Measurements from ENCODE around the gene LRRC8E.
"Not testable (repeated sequence)": the region's sequence is repeated elsewhere in the genome, so short reads cannot be mapped to it uniquely, and the experiment has no call there.

LRRC8E gene

DNA sequence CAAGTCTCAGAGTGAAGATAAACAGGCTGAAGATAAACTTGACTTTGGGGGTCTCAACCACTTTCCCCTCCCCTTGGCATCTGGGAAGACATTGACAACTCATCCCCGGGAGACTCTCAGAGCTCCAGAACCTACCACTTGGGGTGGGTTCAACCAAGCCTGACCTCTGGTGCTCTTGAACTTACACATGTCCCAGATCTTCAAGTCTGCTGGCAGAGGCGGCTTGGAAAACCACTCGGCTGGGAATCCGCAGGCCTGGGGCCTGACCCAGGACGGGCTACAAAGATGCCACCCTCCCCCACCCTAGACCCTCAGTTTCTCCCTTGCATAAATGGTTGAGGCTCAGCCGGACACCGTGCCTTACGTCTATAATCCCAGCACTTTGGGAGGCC lies 512 bp downstream of the LRRC8E start:
- ATAC-seq: no peak

DNA sequence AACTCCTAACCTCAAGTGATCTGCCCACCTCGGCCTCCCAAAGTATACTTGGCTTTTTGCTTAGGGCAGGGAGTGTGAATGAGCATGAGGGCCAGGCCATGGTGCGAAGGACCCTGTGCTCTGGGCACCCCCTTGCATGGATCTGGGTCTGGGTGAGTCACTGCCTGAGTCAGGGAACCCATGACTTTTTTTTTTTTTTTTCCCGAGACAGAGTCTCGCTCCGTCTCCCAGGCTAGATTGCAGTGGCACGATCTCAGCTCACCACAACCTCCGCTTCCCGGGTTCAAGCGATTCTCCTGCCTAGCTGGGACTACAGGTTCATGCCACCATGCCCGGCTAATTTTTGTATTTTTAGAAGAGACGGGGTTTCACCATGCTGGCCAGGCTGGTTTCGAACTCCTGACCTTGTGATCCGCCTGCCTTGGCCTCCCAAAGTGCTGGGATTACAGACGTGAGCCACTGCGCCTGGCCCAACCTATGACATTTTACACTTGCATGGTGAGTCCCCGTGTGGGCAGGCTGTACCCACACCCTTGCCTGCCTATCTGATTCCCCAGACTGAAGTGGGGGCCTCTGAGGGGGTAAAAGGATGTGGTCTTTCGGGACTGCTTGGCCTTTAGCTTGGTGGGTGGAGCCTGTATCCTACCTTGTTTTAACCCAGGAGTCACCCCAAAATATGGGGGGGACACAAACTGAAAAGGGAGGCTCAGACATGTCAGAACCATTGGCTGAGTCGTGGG lies 5.2 kb downstream of the LRRC8E start:
- ATAC-seq: not testable (repeated sequence)

DNA sequence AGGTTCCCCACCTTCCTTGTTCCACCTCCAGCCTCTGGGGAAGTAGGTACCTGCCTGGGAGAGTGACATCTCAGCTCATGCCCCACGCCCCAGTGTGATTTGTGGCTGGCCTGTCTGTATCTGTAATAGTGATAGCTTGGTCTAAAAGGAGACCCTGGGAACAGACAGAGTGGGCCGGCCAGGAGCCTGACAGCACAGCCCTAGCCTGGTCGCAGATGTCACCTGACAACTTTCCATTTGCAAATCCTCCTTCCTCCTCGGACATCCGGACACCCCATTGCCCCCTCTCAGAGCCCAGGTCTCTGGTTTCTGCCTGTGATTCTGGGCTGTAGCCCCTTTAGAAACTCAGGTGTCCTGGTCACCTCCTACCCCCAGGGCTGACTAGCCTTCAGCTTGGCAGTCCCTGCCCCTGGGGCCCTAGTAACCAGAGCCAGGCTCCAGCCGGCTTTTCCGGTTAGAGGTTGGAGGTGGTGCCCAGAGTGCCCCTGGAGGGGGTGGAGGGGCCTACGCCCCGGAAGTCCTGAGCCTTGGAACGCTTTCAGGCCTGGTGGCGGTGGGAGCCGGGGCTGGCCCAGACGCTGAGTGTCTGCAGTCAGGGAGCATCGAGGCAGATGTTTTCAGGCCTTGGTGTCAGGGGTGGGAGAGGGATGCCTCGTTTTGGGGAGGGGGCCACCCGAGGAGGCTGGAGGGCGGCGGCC lies 6.5 kb downstream of the LRRC8E start:
- ATAC-seq: no peak

DNA sequence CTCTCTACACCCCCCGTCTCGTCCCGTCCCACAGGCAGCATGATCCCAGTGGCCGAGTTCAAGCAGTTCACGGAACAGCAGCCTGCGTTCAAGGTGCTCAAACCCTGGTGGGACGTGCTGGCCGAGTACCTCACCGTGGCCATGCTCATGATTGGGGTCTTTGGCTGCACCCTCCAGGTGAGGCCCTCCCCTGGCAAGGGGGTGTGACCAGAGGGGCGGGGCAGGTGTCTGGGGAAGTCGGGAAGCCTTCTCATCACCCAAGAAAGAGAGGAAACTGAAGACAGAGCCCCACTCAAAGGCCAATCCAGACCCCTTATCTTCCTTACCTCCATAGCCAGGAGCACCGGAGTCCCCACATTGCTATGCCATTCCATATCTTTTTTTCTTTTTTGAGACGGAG lies 7.3 kb downstream of the LRRC8E start:
- no peak for ATAC-seq

DNA sequence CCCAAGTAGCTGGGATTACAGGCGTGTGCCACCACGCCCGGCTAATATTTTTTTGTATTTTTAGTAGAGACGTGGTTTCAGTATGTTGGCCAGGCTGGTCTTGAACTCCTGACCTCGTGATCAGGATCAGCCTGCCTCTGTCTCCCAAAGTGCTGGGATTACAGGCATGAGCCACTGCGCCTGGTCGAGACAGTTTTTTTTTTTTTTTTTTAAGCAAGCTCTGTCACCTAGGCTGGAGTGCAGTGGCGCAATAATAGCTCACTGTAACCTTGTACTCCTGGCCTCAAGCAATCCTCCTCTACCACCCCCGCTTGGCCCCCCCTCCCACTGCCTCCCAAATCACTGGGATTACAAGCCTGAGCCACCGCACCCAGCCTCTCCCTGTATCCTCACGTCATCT lies 9.0 kb downstream of the LRRC8E start:
- no peak for ATAC-seq

DNA sequence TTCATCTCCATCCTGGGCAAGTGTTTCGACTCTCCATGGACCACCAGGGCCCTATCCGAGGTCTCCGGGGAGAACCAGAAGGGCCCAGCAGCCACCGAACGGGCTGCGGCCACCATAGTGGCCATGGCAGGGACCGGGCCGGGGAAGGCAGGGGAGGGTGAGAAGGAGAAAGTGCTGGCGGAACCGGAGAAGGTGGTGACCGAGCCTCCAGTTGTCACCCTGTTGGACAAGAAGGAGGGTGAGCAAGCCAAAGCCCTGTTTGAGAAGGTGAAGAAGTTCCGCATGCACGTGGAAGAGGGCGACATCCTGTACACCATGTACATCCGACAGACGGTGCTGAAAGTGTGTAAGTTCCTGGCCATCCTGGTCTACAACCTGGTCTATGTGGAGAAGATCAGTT lies 10.7 kb downstream of the LRRC8E start:
- ATAC-seq: no peak

DNA sequence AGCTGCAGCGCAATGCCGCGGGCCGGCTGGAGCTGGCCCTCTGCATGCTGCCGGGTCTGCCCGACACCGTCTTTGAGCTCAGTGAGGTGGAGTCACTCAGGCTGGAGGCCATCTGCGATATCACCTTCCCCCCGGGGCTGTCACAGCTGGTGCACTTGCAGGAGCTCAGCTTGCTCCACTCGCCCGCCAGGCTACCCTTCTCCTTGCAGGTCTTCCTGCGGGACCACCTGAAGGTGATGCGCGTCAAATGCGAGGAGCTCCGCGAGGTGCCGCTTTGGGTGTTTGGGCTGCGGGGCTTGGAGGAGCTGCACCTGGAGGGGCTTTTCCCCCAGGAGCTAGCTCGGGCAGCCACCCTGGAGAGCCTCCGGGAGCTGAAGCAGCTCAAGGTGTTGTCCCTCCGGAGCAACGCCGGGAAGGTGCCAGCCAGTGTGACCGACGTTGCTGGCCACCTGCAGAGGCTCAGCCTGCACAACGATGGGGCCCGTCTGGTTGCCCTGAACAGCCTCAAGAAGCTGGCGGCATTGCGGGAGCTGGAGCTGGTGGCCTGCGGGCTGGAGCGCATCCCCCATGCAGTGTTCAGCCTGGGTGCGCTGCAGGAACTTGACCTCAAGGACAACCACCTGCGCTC lies 11.6 kb downstream of the LRRC8E start:
- no peak for ATAC-seq

DNA sequence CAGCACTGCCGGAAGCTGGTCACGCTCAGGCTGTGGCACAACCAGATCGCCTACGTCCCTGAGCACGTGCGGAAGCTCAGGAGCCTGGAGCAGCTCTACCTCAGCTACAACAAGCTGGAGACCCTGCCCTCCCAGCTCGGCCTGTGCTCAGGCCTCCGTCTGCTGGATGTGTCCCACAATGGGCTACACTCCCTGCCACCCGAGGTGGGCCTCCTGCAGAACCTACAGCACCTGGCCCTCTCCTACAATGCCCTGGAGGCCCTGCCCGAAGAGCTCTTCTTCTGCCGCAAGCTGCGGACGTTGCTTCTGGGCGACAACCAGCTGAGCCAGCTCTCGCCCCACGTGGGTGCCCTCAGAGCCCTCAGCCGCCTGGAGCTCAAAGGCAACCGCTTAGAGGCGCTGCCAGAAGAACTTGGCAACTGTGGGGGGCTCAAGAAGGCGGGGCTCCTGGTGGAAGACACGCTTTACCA lies 12.1 kb downstream of the LRRC8E start:
- ATAC-seq: no peak

DNA sequence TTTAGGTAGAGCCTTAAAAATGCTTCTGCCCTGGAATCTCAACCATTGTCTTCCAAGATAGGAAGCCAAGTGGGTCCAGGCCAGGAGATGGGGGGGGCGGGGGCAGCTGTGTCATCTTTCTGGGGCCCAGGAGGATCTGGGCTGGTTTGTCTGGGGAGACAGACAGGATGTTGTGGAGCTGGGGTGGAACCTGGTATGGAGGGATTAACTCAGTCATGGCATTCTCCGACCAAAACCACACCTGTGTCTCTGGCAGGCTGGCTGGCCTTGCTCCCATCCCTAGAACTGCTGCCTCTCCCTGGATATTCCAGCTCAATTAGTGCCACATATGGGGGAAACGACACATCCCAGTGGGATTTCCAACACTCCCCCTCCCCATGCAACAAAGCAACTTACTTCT lies 12.6 kb downstream of the LRRC8E start:
- no peak for ATAC-seq

DNA sequence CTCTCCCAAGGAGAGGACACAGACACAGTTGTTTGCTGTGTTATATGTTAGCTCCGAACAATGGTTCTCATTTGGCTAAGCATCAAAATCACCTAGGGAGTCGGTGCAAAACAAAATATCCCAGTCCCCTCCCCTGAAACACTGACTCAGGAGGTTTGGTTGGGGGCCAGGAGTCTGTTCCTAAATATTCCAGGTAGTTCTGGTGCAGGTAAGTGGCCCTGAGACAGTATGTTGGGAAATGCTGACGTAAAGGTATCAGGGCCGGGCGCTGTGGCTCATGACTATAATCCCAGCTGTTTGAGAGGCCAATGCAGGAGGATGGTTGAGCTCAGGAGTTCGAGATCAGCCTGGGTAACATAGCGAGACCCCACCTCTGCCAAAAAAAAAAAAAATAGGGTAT lies 13.0 kb downstream of the LRRC8E start:
- ATAC-seq: no peak

DNA sequence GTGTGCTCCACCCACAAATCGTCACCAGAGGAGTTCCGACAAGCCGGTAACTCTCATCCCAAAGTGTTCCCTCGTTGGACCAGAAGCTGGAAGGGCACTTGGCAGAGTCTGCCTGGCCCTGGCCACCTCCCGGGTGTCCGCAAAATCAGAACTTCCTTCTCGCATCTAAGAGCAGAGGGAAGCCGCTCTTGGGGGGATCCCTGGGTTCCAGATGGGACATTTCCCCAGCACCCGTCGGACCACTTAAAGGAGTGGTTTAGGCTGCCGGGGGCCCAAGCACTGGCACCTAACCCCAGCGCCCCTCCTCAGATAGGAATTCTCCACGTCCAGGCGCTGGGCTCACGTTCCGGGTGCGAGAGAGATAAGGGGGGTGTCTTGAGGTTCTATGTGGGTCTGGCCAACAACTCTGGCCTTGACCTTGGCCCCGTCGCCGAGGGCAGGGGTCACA lies 14.5 kb downstream of the LRRC8E start:
- no peak for ATAC-seq

DNA sequence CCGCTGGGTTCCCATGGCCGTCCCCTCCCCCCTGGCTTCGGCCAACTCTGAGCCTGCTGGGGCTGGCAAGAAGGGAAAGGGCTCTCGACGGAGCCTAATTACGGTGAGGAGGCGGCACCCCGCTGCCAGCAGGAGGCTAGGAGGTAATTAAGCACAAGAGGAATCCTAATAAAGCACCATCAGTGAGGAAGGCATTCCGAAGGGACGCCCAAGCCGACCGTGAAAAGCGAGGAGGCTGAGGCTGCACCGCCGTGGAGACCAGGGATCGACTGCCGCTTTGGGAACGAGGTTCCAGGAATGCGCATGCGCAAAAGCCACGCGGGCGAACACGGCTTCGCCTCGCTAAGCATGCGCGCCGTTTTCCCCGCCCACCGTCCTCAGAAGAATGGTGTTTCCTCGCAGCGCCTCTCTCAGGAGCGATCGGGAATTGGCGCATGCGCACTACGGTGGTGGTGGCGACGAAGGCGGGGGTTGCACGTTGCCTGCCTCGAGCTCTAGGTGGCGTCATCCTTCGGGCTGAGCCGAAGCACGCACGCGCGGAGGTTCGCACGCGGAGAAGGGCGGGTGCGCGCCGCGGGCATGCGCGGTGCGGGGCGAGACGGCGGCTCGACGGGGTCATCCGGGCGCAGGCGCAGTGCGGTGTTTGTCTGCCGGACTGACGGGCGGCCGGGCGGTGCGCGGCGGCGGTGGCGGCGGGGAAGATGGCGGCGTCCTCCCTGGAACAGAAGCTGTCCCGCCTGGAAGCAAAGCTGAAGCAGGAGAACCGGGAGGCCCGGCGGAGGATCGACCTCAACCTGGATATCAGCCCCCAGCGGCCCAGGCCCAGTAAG lies 15.1 kb downstream of the LRRC8E start, which contains the start of gene MAP2K7:
Gene MAP2K7, plus strand, starts transcription at position 634 of the 830 bp plus-strand sequence. Its CDS starts 68 bp downstream, at position 702.
- ATAC-seq: peak; percentile 81 to 82

DNA sequence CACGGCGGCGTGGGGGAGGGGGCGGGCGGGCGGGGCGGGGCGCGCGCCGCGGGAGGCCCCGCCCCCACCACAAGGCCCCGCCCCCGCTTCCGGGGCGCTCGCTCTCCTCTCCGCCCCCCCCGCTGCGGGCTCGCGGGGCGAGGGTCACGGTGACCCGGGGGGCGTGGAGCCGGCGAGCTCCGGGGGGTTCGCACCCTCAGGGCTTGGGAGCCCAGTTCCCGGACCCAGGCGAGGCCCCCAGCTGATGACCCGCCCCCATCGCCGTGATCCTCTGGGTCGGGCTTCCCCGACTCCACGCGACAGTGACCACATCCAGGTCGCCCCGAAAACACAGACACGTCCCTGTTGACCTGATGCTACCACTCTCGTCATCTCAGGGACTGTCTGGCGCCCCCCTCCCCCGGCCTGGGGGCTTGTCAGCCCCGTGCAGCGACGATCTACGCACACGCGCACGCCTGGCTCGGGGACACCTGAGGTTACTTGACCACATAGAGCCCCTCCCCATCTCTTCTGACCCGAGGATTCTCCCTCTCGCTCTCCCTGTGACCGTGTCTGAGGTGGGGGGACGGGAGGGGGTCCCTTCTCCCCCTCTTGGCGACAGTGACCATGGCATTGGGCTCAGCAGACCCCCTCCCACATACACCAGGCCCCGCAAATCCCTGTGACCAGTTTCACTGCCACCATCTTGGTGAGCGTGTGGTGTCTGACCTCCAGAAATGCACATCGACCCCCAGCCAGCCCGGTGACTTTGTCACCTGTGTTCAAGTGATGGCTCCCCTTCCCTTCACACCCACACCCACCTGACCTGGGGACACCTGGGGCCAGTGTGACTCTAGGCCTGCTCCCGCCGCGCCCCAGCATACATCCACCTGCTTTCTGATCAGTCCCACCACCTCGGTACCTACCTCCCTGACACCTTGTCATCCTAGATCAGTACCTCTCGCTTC lies 16.0 kb downstream of the LRRC8E start:
- ATAC-seq: peak; percentile 45 to 47

DNA sequence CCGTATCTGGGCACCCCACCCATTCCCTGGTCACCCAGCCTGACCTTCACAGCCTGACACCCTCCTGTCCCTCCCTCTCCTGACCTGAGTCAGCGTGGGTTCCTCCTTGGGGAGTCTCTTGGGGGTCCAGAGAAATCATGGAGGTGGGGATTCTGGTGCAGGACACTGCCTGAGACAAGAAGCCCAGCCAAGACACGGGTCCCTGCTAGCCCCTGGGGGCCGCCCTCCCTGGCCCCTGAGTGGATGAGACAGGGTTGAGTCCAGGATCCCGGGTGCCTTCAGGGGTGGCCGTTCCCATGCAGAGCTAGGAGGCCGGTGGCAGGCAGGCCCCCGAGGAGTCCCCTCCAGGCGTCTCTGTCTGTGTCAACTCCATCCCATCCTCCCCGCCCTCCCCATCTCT lies 17.0 kb downstream of the LRRC8E start:
- ATAC-seq: no peak

DNA sequence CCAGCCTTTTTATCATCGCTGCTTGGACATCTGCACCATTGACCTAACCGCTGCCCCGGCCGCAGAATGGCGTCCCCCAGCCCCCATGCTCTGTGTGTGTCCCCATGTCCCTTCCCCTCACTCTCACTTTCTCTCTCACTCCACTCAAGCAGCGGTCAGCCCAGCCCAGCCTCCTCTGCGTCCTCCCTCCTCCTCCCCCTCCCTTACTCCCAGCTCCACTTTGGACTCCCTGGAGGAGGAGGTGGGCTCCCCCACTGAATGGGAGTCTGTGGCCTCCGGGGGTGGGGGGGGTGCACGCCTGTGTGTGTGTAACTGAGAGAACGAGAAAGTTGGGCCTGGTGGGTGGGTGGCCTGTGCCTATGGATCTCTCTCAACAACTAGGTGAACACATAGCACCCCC lies 17.5 kb downstream of the LRRC8E start:
- no peak for ATAC-seq

DNA sequence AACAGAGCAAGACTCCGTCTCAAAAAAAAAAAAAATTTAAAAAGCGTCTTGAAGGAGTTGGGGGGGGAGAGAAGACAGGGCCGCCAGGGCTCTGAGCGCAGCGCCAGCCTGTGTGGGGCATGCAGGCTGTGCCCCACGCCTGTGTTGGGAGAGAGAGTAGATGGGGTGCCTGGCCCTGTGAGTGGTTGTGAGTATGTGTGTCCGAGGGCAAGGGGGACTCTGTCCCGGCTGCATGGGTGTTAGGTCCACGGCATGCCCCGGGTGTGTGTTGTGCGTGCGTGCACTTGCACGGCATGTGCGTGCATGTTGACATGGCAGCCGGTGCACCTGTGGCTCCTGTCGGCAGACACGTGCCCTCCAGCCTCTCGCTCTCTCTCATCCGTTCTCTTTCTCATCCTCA lies 18.8 kb downstream of the LRRC8E start:
- no peak for ATAC-seq

DNA sequence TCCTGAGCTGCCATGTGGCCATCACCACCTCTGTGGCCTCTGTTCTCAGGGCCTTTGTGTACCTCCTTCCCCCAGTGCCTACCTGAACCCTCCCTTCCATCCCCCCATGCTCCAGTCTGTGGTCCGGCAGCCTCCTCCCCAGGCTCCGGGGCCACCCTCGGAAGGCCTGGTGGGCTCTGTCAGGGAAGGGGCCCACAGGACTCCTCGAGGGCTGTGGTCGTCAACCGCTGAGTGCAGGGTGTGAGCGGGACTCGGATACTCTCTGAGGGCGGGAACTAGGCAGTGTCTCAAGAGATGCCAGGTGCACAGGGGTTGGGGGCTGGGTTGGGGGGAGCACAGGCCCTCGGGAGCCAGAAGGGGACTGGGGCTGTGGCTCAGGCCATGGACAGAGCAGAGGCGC lies 19.2 kb downstream of the LRRC8E start:
- ATAC-seq: no peak

DNA sequence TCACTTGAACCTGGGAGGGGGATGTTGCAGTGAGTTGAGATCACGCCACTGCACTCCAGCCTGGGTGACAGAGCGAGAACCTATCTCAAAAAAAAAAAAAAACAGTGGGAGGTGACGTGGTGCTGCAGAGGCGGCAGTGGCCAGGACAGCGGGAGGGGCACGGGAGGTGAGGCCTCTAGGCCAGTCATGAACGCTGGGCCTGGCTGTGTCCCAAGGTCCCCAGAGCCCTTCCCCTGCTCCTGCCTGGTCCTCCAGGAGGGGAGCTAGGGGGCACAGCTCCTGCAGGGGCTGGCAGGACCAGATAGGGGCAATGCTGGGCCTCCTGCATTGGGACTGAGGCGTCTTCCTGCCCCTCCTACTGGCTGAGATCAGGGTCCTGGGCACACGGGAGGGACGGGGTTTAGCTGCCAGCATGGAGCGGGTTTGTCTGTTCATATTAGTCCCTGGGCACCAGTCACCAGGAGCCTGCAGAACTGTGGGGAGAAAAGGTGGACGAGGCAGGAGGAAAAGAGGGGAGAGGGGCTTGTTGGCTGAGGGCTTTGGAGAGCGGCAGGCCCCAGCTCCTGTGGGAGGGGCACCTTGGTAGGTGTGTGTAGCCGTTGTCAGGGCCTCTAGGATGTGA lies 19.9 kb downstream of the LRRC8E start:
- ATAC-seq: no peak

DNA sequence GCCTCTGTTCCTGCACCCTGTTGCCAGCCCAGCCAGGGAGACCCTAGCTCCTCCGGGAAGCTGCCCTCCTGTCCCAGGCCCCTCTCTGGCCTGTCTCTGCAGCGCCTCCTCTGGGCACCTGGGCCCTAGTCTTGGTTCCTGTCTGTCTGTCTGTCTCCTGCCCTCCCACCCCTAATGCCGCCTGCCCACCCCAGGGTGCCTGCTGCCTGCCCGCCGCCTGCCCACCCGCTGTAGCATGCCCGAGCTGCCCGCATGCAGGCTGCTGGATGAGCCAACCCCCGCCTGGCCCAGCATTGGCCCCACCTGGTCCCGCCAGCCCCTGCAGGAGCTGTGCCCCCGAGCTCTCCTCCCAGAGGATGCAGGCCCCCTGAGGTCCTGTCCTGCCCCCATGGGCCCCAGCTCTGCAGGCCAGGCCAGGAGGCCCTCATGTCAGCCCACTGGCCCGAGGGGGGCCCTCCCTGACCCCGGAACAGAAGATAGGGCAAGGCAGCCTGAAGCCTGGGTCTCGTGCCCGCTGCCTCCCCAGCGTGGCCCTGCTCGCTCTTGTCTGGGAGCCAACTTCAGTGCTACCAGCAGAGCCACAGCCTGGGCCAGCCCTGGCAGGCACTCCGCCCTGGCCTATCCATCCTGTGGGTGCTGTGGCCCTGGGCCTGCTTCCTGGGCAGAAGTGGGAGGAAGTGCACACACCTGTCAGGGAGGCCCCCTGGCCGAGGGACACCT lies 20.6 kb downstream of the LRRC8E start:
- ATAC-seq: no peak

DNA sequence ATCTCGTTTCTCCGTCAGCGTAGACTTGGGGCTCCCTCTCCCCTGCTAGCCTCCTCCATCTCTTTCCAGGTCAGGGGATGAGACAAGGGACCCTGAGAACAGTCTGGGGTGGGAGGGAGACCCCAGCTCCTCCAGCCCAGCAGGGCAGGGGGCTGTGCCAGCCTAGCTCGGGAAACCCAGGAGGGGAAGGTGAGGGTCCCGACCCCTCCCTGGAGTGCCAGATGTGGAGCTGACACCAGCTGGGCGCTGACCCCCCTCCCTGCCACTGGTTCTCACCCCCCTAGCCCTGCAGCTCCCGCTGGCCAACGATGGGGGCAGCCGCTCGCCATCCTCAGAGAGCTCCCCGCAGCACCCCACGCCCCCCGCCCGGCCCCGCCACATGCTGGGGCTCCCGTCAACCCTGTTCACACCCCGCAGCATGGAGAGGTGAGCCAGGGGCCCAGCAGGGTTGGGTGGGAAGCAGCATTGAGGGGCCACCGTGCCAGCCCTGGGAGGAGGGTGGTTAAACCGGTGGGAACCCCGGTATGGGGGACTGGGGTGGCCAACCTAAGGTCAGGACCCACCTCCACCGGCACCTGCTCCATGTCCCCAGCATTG lies 21.3 kb downstream of the LRRC8E start:
- ATAC-seq: no peak

Data from activated CD4-positive, CD25-positive, alpha-beta regulatory T cell treated with anti-CD3 and anti-CD28 coated beads, Interleukin-2, amount 50 U/mL, for 24 hours (primary cell).